H9 (cell line): ENCODE results near the gene EDA2R. TPM values are rescaled to one million over a fixed set of nuclear protein-coding genes. Genes with fewer than 3 reads are reported as not detected.

Experiments used
- DNase-seq: peaks from one replicate; pipeline ENCODE4 v3.0.0-alpha.2; 2017
- H2AFZ ChIP-seq: one replicate; pipeline ENCODE4 v1.6.1; 2013; ENCODE audit warnings: mild to moderate bottlenecking, low read length, control low read depth, moderate library complexity
- H2AK5ac ChIP-seq: 2 replicates; pipeline ENCODE4 v1.6.1; 2013; ENCODE audit warnings: low read length, control low read depth, mixed read lengths; ENCODE audit not compliant: insufficient read length
- H2BK120ac ChIP-seq: one replicate; pipeline ENCODE4 v1.6.1; 2013; ENCODE audit warnings: low read depth, mild to moderate bottlenecking, low read length, control low read depth, inconsistent platforms; ENCODE audit not compliant: poor library complexity, severe bottlenecking
- H2BK12ac ChIP-seq: 2 replicates; pipeline ENCODE4 v1.6.1; 2013; ENCODE audit warnings: low read length, control low read depth, mixed read lengths, low read depth; ENCODE audit not compliant: insufficient read length
- H2BK15ac ChIP-seq: 2 replicates; pipeline ENCODE4 v1.6.1; 2013; ENCODE audit warnings: low read depth, low read length, control low read depth
- H2BK20ac ChIP-seq: one replicate; pipeline ENCODE4 v1.6.1; 2013; ENCODE audit warnings: low read depth, mild to moderate bottlenecking, low read length, control low read depth, inconsistent platforms; ENCODE audit not compliant: poor library complexity, severe bottlenecking
- H2BK5ac ChIP-seq: 2 replicates; pipeline ENCODE4 v1.6.1; 2013; ENCODE audit warnings: low read length, control low read depth, mixed read lengths; ENCODE audit not compliant: insufficient read length
- H3K14ac ChIP-seq: 2 replicates; pipeline ENCODE4 v1.6.1; 2013; ENCODE audit warnings: low read length, control low read depth; ENCODE audit not compliant: insufficient read depth
- H3K18ac ChIP-seq: 2 replicates; pipeline ENCODE4 v1.6.1; 2013; ENCODE audit warnings: low read depth, mild to moderate bottlenecking, mixed read lengths, low read length, control low read depth; ENCODE audit not compliant: insufficient read length
- H3K23ac ChIP-seq: 2 replicates; pipeline ENCODE4 v1.6.1; 2013; ENCODE audit warnings: low read length, control low read depth, mixed read lengths, low read depth; ENCODE audit not compliant: insufficient read length
- H3K23me2 ChIP-seq: 2 replicates; pipeline ENCODE4 v1.6.1; 2013; ENCODE audit warnings: low read depth, mild to moderate bottlenecking, mixed read lengths, low read length, control low read depth; ENCODE audit not compliant: insufficient read length, poor library complexity, severe bottlenecking
- H3K27ac ChIP-seq: 2 replicates; pipeline ENCODE4 v1.5.1; 2013; ENCODE audit warnings: low read length, control low read depth, mixed read lengths, low read depth; ENCODE audit not compliant: insufficient read length
- H3K27me3 ChIP-seq: 2 replicates; pipeline ENCODE4 v1.6.1; 2013; ENCODE audit warnings: low read length, control low read depth, inconsistent platforms; ENCODE audit not compliant: insufficient read depth
- H3K4ac ChIP-seq: 2 replicates; pipeline ENCODE4 v1.6.1; 2013; ENCODE audit warnings: low read depth, mild to moderate bottlenecking, control low read depth, inconsistent platforms, low read length, moderate library complexity
- H3K4me1 ChIP-seq: 2 replicates; pipeline ENCODE4 v1.6.1; 2013; ENCODE audit warnings: low read length, control low read depth, inconsistent platforms; ENCODE audit not compliant: insufficient read depth
- H3K4me2 ChIP-seq: 2 replicates; pipeline ENCODE4 v1.6.1; 2013; ENCODE audit warnings: low read length, control low read depth, mixed read lengths; ENCODE audit not compliant: insufficient read length, insufficient read depth
- H3K56ac ChIP-seq: 2 replicates; pipeline ENCODE4 v1.6.1; 2013; ENCODE audit warnings: low read depth, mild to moderate bottlenecking, mixed read lengths, low read length, control low read depth; ENCODE audit not compliant: insufficient read length
- H3K79me1 ChIP-seq: 2 replicates; pipeline ENCODE4 v1.6.1; 2013; ENCODE audit warnings: low read depth, mild to moderate bottlenecking, moderate library complexity, low read length, control low read depth, inconsistent platforms; ENCODE audit not compliant: insufficient read depth, poor library complexity, severe bottlenecking
- H3K79me2 ChIP-seq: 2 replicates; pipeline ENCODE4 v1.6.1; 2013; ENCODE audit warnings: low read length, control low read depth, inconsistent platforms; ENCODE audit not compliant: insufficient read depth
- H3K9ac ChIP-seq: 2 replicates; pipeline ENCODE4 v1.6.1; 2013; ENCODE audit warnings: low read length, control low read depth, mixed read lengths; ENCODE audit not compliant: insufficient read length; ENCODE audit errors: extremely low read depth
- H3K9me3 ChIP-seq: one replicate; pipeline ENCODE4 v1.6.1; 2013; ENCODE audit warnings: low read depth, low read length, inconsistent platforms; ENCODE audit not compliant: control insufficient read depth
- H3T11ph ChIP-seq: one replicate; pipeline ENCODE4 v1.6.1; 2013; ENCODE audit warnings: mild to moderate bottlenecking, low read length, control low read depth, inconsistent platforms
- H4K20me1 ChIP-seq: one replicate; pipeline ENCODE4 v1.6.1; 2013; ENCODE audit not compliant: control insufficient read depth, insufficient read length, insufficient read depth
- H4K5ac ChIP-seq: 2 replicates; pipeline ENCODE4 v1.6.1; 2013; ENCODE audit warnings: low read depth, mild to moderate bottlenecking, mixed read lengths, low read length, control low read depth; ENCODE audit not compliant: insufficient read length
- H4K8ac ChIP-seq: replicated peaks from 2 replicates; pipeline ENCODE4 v1.6.1; 2013; ENCODE audit warnings: low read length, control low read depth, mixed read lengths, low read depth; ENCODE audit not compliant: insufficient read length
- H4K91ac ChIP-seq: 2 replicates; pipeline ENCODE4 v1.6.1; 2013; ENCODE audit warnings: low read depth, mild to moderate bottlenecking, moderate library complexity, mixed read lengths, low read length, control low read depth; ENCODE audit not compliant: insufficient read length
- H3K27ac Mint-ChIP-seq, 3 experiments: 2 replicates in 2 of 3; 3 replicates in 1 of 3; pipeline ENCODE4 v1.8.0; 2020 to 2021; ENCODE audit warnings: mixed read lengths in 3 of 3, mild to moderate bottlenecking in 1 of 3, moderate library complexity in 1 of 3
- H3K27me3 Mint-ChIP-seq: 2 replicates; pipeline ENCODE4 v1.8.0; 2021; ENCODE audit warnings: low read depth, mild to moderate bottlenecking, moderate library complexity, mixed read lengths
- H3K36me3 Mint-ChIP-seq, 3 experiments: 2 replicates in 2 of 3; 3 replicates in 1 of 3; pipeline ENCODE4 v1.8.0; 2020 to 2021; ENCODE audit warnings: low read depth in 3 of 3, mixed read lengths in 3 of 3; ENCODE audit not compliant: insufficient read depth in 1 of 3
- H3K4me1 Mint-ChIP-seq, 2 experiments: 2 replicates each; pipeline ENCODE4 v1.8.0; 2020; ENCODE audit warnings: mixed read lengths in 2 of 2
- H3K4me3 Mint-ChIP-seq, 2 experiments: 2 replicates in 1 of 2; 3 replicates in 1 of 2; pipeline ENCODE4 v1.8.0; 2020 to 2021; ENCODE audit warnings: mild to moderate bottlenecking in 2 of 2, mixed read lengths in 2 of 2, moderate library complexity in 1 of 2
- H3K9me3 Mint-ChIP-seq, 2 experiments: 2 replicates in 1 of 2; 3 replicates in 1 of 2; pipeline ENCODE4 v1.8.0; 2020; ENCODE audit warnings: mild to moderate bottlenecking in 2 of 2, mixed read lengths in 2 of 2, moderate library complexity in 1 of 2
- WGBS: extraction: QIAGEN DNeasy Blood & Tissue Kit; methylation state at CpG from one replicate; pipeline ENCODE4 v1.1.7; 2013; ENCODE audit warnings: missing lambda C conversion rate, low lambda C conversion rate, mixed read lengths; ENCODE audit not compliant: insufficient read length; ENCODE audit errors: extremely low coverage; 5-methylcytosine and 5-hydroxymethylcytosine counted together
- total RNA-seq: library from RNA; stranded (reverse); gene quantifications from 2 replicates; pipeline ENCODE4 v1.2.1, GENCODE V29; 2021
- TF ChIP-seq, protein P1 (sequence below): fragments of 200-600 bp; sonication (generic); conservative IDR thresholded peaks from 3 replicates; pipeline ENCODE4 v1.8.0; 2021; ENCODE audit warnings: antibody characterized with exemption, mild to moderate bottlenecking

Gene EDA2R
- total RNA-seq, 1 experiment from 2014 or later, result 6.6 TPM

DNA sequence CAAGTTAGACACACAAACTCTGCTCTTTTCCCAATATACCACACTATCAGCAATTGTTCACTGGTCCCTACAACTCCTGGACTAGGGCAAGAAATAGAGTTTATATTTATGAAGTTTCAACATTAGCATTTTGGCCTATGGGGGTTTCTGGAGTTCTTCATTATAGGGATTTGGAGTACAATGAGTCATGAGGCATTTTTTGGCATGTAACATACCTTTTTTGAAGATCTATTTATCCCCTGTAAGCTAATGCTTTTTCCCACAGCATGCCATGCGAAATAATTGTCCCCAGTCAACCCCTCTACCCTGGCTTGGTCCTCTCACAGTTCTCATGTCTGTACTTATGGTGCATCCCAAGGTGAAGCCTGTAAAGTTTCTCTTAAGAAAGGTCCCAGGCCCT is 36.7 kb upstream of the EDA2R start:
- H3K23ac ChIP-seq, result no peak overlapping the region
- H3K27me3 ChIP-seq, result no peaks in the 10 kb centered on the region
- peaks cover 28% of the 10 kb centered on the region for H3K9me3 ChIP-seq
- no peak overlapping the region for H2BK120ac ChIP-seq
- no peak overlapping the region for H3K4me3 Mint-ChIP-seq
- H3K18ac ChIP-seq, result no peak overlapping the region
- no peaks in the 10 kb centered on the region; the same call in 1 of the 2 replicates for H3K27me3 Mint-ChIP-seq
- H2AFZ ChIP-seq, result no peak overlapping the region
- no peaks in the 10 kb centered on the region for H4K20me1 ChIP-seq
- peaks cover 0 to 3% (median 2%) of the 10 kb centered on the region in 3 experiments; a peak in 3 of 7 replicates for H3K36me3 Mint-ChIP-seq
- no peak overlapping the region for H2BK12ac ChIP-seq
- H3K4me2 ChIP-seq, result no peak overlapping the region
- peaks cover 86 to 94% of the 10 kb centered on the region in 2 experiments for H3K9me3 Mint-ChIP-seq
- no peak overlapping the region for H3T11ph ChIP-seq
- no peak overlapping the region for H4K5ac ChIP-seq
- WGBS, result no CpG with 5 or more reads among the region's 1 CpG
- no peak overlapping the region for H3K27ac ChIP-seq
- H3K79me1 ChIP-seq, result no peaks in the 10 kb centered on the region
- DNase-seq, result no peak
- no peaks in the 10 kb centered on the region for H3K79me2 ChIP-seq
- H4K8ac ChIP-seq, result no peak overlapping the region
- H3K23me2 ChIP-seq, result no peaks in the 10 kb centered on the region
- no peak overlapping the region for H2BK5ac ChIP-seq
- peaks cover 0 to 6% of the 10 kb centered on the region in 2 experiments; a peak in 2 of 4 replicates for H3K4me1 Mint-ChIP-seq
- TF ChIP-seq, protein P1, sequence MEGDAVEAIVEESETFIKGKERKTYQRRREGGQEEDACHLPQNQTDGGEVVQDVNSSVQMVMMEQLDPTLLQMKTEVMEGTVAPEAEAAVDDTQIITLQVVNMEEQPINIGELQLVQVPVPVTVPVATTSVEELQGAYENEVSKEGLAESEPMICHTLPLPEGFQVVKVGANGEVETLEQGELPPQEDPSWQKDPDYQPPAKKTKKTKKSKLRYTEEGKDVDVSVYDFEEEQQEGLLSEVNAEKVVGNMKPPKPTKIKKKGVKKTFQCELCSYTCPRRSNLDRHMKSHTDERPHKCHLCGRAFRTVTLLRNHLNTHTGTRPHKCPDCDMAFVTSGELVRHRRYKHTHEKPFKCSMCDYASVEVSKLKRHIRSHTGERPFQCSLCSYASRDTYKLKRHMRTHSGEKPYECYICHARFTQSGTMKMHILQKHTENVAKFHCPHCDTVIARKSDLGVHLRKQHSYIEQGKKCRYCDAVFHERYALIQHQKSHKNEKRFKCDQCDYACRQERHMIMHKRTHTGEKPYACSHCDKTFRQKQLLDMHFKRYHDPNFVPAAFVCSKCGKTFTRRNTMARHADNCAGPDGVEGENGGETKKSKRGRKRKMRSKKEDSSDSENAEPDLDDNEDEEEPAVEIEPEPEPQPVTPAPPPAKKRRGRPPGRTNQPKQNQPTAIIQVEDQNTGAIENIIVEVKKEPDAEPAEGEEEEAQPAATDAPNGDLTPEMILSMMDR, result no peak
- H3K9ac ChIP-seq, result no peak overlapping the region
- H3K14ac ChIP-seq, result no peak overlapping the region
- no peak overlapping the region for H2BK15ac ChIP-seq
- no peak overlapping the region for H3K27ac Mint-ChIP-seq
- no peaks in the 10 kb centered on the region; the same call in 1 of the 2 replicates for H3K4me1 ChIP-seq
- H3K4ac ChIP-seq, result no peak overlapping the region
- H3K56ac ChIP-seq, result no peak overlapping the region
- H4K91ac ChIP-seq, result no peak overlapping the region
- no peak overlapping the region for H2BK20ac ChIP-seq
- H2AK5ac ChIP-seq, result no peak overlapping the region
